Activated CD8-positive, alpha-beta memory T cell treated with anti-CD3 and anti-CD28 coated beads, Interleukin-2, amount 50 U/mL, for 1 hour (primary cell): Measurements from ENCODE around the gene MAP1S.

ENCODE experiments used
- DNase-seq: peaks from one replicate; pipeline ENCODE4 v3.0.0-alpha.2; 2020; ENCODE audit errors: extremely low read depth

The MAP1S gene

GRCh38 chr19:17718947-17719711 lies at the start of gene MAP1S:
TSS of gene MAP1S (plus strand) at chr19:17719480. CDS start at chr19:17719503, 23 bp downstream.
- peak; percentile 17 for DNase-seq

GRCh38 chr19:17671906-17672305 lies 47.4 kb upstream of the MAP1S start:
- DNase-seq: no peak

DNA sequence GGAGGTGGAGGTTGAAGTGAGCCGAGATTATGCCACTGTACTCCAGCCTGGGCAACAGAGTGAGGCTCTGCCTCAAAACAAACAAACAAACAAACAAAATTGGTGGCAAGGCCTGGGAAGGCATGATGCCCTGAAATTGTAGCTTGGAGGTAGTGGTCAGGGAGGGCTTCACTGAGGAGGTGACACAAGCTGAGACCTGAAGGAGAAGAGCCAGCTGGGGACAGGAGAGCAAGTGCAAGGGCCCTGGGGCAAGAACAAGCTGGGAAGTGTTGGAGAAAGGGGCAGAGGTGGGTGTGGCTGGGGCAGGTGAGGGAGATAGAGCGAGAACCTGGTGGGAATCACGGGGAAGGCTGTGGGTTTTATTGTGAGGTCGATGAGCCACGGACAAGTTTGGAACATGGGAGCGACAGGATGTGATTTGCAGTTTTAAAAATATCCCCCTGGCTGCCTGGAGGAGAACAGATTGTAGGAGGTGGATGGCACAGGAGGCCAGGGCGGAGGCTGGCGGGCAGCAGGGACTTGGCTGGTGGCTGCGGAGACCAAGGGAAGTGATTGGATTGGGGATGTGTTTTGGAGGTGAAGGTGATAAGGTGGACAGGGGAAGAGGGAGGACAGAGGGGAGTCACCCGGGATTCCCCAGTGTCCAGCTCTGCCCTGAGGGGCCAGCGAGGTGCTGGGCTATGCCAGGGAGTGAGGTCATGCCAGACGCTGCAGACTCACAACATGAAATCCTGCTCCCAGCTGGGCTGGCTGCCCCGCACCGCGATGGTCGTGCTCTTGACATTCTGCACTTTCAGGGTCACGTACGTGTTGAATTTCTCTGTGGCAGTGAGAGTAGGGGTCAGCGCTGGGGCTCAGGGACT lies 45.1 kb upstream of the MAP1S start:
- DNase-seq: no peak

- no peak for DNase-seq
These were observed 43.0 kb upstream of the MAP1S start for GRCh38 chr19:17676295-17676694.

DNA sequence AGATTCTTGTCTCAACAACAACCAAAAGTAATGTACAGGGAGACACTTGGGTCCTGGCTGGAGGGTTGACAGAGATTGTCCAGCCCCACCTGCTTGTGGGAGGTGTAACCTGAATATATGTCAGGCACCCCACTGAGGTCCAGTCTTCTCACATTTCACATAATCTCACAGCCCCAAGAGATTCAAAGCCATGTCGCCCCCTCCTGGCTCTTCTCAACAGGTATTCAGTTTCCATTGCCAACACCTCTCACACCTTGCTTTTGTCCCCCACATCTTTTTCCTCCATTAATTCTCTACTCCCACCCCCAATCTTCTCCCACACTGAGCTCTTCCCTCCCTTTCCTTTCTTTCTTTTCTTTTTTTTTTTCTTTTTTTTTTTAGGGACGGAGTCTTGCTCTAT lies 42.3 kb upstream of the MAP1S start:
- no peak for DNase-seq

DNA sequence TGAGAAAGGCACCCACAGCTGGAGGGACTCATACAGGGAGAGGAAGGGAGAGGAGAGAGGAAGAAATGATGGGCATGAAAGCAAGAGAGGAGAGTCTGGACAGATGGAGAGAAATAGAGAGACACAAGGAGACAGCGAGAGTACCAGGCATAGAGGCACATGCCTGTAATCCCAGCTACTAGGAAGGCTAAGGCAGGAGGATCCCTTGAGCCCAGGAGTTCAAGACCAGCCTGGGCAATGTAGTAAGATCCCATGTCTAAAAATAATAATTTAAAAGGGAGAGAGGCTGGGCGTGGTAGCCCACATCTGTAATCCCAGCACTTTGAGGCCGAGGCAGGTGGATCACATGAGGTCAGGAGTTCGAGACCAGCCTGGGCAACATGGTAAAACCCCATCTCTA lies 40.4 kb upstream of the MAP1S start:
- DNase-seq: no peak

GRCh38 chr19:17679526-17680229 lies 39.6 kb upstream of the MAP1S start:
- no peak for DNase-seq

DNA sequence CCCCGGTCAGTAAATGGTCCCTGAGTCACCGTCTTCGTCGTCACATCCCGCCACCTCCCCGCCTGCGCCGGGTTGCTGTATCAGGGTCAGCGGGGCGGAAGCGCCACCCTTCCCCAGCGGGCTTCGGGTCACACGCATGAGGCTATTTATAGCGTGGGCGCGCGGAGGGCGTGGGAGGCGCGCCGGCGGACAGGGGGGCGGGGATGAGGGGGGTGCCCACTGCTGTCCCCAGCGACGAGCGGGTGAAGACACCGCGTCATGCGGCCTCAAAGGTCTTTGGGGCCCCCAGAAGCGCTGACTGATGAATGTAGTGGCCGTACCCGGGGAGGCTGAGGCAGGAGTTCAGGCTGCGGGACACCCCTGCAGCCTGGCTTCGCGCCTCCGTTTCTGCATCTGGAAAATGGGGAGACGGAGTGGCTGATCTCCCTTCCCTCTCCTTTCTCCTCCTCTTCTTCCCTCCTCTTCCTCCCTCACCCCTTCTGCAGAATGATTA lies 39.0 kb upstream of the MAP1S start:
- DNase-seq: no peak

GRCh38 chr19:17681505-17682125 lies 37.7 kb upstream of the MAP1S start:
- DNase-seq: no peak

DNA sequence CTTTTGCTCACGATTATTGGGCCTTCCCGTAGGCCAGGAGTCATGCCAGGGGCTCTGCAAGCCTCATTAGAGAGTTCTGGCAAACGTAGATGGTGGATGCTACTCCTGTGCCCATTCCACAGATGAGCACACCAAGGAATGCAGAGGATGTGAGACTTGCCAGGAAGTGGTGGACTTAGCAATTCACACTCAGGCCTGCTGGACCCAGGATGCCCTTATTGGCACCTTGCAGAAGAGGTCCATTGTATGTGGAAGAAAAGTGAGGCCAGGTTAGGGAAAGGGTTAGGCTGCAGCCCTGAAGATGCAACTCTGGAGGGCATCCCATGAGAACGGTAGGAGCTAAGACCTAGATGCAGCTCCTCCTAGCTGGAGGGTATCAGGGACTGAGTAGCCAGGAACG lies 37.0 kb upstream of the MAP1S start:
- no peak for DNase-seq

GRCh38 chr19:17683078-17683477 lies 36.2 kb upstream of the MAP1S start:
- no peak for DNase-seq

- DNase-seq: no peak
These were observed 35.0 kb upstream of the MAP1S start for GRCh38 chr19:17684256-17684655.

GRCh38 chr19:17685451-17686022 lies 33.7 kb upstream of the MAP1S start:
- no peak for DNase-seq

GRCh38 chr19:17686023-17686521 lies 33.2 kb upstream of the MAP1S start:
- DNase-seq: no peak

DNA sequence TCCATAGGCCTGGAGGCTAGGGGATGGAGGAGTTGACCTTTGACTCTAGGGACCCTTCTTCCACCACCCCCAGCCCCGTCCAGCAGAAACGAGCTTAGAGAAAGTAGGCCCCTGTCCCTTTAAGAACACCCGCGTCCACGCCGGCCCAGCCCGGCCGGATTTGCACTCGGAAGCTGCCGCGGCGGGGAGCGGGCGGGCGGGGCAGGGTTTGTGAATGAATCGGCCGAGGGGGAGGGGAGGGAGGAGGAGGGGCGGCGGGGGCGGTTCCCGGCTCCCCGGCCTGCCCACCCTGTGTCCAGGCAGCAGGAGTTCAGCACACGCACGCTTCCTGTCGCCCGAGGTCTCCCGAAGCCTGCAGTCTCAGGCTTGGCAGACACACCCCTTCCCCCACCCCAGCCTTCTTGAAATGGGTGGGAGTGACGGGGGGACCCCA lies 32.7 kb upstream of the MAP1S start:
- no peak for DNase-seq

DNA sequence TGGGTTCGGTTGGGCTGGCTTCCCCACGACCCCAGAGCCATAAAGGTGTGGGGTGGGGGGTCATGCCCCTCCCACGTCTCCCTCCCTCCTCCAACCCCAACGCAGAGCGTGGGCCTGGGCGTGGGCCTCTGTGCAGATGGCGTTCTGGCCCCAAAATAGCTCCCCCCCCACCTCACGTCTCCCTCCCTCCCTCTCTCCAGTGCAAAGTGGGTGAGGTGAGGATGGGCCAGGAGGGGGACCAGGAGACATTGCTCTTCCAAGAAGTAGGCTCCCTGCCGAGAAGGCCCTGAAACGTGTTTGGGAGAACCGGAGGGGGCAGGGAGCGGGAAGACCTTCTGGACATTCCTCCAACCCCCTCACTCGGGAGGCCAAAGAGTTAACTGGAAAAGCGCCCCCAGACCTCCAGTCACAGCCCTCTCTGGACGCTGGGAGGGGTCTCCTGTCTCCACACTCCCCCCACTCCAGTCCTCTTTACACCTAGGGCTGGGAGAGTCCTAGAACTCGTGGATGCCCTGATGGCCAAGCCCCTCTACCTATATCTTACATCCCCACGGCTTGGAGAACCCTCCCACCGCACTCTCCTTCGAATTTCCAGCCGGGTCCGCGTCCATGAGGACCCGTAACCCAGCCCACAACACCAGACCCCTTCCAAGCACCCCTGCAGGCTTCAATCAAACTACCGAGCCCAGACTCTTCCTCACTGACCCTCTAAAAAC lies 32.0 kb upstream of the MAP1S start:
- no peak for DNase-seq

- DNase-seq: no peak
These were observed 31.2 kb upstream of the MAP1S start, which contains the start of gene UNC13A for GRCh38 chr19:17687857-17688784. TSS of gene UNC13A (minus strand) at chr19:17688354. CDS start at chr19:17688199, 155 bp downstream.

- DNase-seq: no peak
These were observed 30.3 kb upstream of the MAP1S start for GRCh38 chr19:17688853-17689595.

GRCh38 chr19:17692566-17692965 lies 26.7 kb upstream of the MAP1S start:
- DNase-seq: no peak
